Lung microvascular endothelial cell (primary cell): ENCODE results near the gene ATP8B3. TPM values are rescaled to one million over a fixed set of nuclear protein-coding genes. Genes with fewer than 3 reads are reported as not detected.

Experiments
- DNase-seq, 2 donors: peaks; one replicate each; pipeline versions ENCODE4 v3.0.0 to v3.0.0-alpha.2; 2010; ENCODE audit warnings: low read depth in 2 of 2
- total RNA-seq: library from RNA; depleted of rRNA; stranded (reverse); fragments of >200 nt; gene quantifications from 2 replicates; pipeline ENCODE4 v1.2.1, GENCODE V29; 2014

ATP8B3 gene
- total RNA-seq, 1 donor from 2014 or later, result 0.20 TPM

- DNase-seq, result no peak
These were observed 24.6 kb upstream of the ATP8B3 start for GRCh38 chr19:1836458-1837221.

GRCh38 chr19:1833540-1833939 lies 21.5 kb upstream of the ATP8B3 start:
- no peak for DNase-seq

DNA sequence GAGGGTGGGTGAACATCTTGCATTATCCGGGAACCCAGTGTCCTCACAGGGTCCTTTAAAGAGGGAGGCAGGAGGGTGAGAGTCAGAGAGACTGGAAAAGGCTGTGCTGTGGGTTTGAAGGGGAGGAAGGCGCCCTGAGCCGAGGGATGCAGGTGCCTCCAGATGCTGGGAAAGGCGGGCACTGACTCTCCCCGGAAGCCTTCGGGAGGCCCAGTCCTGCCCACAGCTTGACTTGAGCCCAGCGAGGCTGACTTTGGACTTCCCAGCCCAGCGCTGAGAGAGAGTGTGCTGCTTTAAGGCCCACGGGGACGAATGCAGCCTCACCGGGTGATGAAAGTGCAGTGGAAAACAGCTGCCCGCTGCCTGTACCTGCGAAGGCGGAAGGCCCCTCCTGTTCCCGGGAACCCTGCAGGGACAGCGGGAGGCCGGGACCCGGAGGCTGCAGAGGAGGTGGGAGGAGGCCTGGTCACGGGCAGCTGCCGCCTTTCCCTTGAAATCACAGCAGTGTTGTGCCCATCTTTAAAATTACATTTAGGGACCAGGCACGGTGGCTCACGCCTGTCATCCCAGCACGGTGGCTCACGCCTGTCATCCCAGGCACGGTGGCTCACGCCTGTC lies 20.1 kb upstream of the ATP8B3 start:
- DNase-seq, result no peak

DNA sequence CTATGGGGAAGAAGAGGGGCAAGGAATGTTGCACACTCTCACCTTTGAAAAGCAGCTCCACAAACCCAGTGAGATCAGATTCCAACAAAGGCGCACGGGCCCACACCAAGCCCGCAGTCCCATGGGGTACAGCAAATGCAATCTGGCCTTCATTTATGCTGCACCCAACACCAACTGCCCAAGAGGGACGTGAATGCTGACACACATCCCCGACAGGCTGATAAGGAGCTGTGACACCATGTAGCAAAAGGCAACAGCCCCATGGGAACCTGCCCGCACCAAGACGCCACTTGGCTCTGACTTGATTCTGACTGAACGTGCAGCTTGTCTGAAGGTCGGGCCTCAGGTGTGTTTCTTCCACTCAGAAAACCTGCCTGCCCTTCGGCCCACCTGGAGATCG lies 18.9 kb upstream of the ATP8B3 start:
- no peak for DNase-seq

DNA sequence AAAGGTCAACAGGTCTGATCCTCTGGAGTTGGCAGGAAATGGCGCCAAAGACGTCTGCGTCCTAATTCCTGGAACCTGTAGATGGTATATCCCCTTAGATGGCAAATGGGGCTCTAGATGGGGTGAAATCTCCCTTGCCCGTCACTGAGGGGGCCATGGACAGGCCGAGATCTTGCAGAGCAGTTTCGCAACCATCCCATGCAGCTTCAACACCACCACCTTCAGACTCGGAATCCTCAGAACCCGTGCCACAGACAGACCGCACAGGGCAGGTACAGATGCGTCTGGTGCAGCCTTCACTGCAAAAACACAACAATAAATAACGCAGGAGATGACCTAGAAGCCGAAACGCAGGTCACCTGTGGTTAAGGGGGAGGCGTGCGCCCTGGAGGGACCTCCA lies 18.5 kb upstream of the ATP8B3 start:
- no peak for DNase-seq

- DNase-seq, result no peak
These were observed 17.9 kb upstream of the ATP8B3 start for GRCh38 chr19:1829958-1830357.

- no peak for DNase-seq
These were observed 16.5 kb upstream of the ATP8B3 start for GRCh38 chr19:1828279-1829238.

DNA sequence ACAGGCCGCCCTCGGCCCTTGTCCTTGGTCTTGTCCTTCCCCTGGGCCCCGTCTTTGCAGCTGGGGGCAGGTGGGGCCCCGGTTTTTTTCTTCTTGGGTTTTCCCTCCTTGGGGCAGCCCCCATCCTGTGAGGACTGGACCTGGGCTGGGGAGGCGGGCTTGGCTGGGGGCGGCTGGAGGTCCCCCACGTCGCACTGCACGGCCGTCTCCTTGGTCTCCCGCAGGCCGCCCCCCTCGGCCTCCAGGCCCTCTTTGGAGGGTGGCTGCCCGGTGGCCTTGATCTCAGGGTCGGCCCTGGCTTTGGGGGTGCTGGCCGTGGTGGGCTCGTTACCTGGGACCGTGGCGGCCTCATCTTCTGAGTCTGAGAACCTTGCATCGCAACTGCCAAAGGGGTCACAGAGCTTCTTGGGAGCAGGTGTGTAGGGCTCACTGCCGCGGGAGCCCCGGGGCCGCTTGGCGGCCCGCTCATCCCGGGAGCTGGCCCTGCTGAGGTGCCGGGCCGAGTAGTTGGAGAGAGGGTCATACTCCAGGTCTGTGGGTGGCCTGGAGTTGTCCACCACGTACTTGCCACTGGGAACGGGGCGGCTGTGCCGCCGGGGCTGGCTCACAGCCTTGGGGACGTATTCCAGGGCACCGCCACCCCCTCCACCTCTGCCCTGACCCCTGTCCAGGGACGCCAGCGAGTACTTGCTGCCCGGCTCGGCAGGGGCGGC lies 15.6 kb upstream of the ATP8B3 start:
- no peak for DNase-seq

DNA sequence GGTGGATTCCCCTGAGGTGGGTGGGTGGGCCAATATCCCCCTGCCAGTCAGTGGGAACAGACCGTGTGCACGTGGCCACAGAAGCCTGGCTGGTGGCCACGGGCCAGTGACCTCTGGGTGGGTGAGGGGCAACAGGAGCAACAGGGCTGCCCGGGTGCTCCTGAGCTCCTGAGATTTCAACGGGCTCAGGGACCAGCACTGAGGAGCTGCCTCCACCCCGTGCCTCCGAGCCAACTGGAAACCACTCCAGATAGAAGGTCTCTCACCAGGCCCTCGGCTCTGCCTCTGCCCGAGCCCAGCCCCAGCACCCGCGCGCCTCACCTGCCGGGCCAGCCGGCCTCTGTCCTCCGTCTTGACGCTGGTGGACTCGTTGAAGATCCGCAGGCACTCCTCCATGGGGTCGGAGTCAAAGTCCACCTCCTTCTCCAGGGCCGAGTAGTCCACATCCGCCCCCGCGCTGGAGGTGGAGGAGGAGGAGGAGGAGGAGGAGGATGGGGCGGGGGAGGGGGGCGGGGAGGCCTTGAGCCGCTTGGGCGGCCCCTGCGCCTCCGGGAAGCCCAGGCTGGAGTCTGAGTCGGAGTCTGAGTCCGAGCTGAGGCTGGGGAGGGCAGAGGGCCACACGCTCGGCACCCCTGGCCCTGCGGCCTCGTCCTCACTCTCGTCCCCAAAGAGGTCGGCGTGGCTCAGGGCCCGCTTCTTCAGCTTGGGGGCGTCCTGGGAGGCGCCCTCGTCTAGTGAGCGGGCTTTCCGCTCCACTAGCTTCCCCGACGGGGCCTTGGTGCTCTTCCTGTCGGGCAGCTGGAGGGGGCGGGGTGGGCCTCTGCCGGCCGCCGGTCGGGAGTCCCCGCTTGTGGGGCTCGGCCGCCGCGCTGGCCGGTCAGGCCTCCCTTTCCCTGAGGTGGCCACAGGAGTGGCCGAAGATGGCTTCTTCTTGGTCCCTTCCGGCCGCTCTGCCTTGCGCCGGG lies 14.8 kb upstream of the ATP8B3 start:
- no peak for DNase-seq

GRCh38 chr19:1825909-1826556 lies 14.0 kb upstream of the ATP8B3 start:
- peak; percentile 62 to 78 for DNase-seq

GRCh38 chr19:1824252-1824622 lies 12.2 kb upstream of the ATP8B3 start:
- DNase-seq, result no peak

DNA sequence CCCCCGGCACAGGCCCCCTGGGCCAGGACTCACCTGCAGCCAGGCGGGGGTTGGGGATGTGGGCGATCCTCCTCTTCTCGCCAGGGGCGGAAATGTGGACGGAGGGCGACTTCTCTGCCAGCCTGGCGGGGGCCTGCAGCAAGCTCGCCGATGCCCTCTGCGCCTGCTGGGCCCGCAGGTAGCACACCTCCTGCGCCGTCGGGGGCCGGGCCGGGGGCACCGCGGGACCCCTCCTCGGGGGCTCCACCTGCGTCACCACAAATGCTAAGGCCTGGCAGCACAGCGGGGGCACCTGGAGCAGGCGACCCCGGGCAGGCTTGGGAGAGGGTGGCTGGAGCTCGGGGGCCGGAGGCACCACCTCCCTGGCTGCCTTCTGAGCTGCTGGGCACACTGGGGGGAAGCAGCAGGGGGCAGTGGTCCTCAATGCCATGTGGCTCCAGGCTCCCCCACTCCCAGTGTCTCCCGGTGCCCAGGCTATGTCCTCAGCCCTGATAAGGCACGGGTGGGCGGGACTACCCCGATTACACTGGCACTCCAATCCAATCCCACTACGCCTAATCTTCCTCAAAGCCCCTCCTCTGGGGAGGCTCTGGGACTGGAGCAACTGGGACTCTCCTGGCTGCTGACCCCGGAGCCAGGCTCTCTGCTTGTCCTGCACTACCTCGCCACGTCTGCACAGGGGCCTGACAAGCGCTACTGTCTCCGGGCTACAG lies 11.6 kb upstream of the ATP8B3 start:
- no peak for DNase-seq

DNA sequence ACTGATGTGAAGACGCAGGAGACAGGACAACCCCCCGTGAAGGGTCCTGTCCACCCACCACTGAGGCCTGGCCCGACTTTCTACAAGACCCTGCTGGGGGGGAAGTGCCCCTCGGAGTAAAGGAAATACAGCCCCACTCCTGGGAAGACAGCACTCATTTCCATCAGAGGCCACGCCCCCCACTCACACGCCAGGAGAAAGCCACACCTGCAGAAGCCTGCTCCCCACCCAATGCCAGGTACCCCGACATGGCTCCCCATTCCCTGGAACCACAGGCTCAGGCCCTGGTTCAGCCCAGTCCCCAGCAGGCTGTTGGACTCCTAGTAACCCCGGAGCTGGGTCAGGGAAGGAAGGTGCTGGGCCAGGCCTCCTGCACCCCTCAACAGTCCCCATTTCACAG lies 10.9 kb upstream of the ATP8B3 start:
- no peak for DNase-seq

- DNase-seq, result no peak
These were observed 10.1 kb upstream of the ATP8B3 start for GRCh38 chr19:1822210-1822609.

DNA sequence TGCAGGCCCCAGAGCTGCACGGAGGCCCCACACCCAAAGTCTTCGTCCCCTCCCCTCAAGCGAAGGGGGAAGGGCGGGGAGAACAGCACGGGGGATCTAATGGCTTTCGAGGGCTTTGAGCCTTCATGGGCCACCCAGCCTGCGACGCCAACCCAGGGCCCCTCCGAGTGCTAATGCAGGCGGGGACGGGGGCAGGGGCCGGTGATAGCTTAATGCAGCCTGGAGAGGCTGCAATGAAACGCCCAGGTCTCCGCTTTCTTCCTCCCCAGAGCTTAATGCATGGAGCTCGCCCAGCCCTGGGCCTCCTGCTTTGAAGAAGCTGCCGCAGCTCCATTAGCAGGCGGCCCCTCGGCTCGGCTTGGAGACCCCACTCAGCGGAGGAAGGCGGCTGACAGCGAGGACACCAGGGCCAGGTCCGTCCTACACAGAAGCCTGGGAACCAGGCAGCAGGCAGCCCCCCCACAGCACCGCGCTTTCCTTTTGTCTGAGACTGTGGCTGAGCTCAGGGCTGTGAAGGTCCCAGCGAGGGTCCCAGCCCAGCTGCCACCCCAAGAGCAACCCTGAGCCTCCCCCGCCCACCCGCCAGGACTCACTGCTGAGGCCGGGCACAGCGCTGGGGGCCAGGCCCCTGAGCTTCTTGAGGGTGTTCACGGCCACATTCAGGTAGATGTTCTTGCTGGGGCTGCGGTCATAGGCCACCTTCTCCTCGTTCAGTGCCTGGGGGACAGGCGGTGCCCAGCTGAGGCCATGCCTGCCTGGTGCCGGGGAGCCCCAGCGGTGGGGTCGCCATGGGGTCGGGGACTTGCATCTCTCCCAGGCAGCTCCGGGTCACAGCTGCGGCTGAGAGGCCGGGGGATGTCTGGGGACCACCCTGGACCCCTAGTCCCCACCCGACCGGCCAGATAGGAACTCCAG lies 7.5 kb upstream of the ATP8B3 start:
- no peak for DNase-seq

GRCh38 chr19:1818549-1819195 lies 6.6 kb upstream of the ATP8B3 start:
- no peak for DNase-seq

GRCh38 chr19:1817553-1818179 lies 5.6 kb upstream of the ATP8B3 start:
- DNase-seq, result no peak
